Astrocyte (in vitro differentiated cells and primary cell): ENCODE results near the gene AFF3. TPM values are rescaled to one million over a fixed set of nuclear protein-coding genes. Genes with fewer than 3 reads are reported as not detected.

Experiments used
- DNase-seq: peaks from one replicate; pipeline ENCODE4 v3.0.0-alpha.2; 2010; ENCODE audit warnings: low read depth
- FAIRE-seq: peaks from 2 replicates; lab custom pipeline; 2011; peaks lifted over from hg19 to GRCh38; lab: Jason Lieb, UNC
- H2AFZ ChIP-seq: 2 replicates; pipeline ENCODE4 v1.6.0; 2012; ENCODE audit warnings: low read depth, low read length, inconsistent platforms
- H3K27ac ChIP-seq: 2 replicates; pipeline ENCODE4 v1.5.1; 2011; ENCODE audit warnings: low read depth, low read length, inconsistent platforms
- H3K27me3 ChIP-seq: 2 replicates; pipeline ENCODE4 v1.6.0; 2011; ENCODE audit warnings: low read length, inconsistent platforms; ENCODE audit not compliant: insufficient read depth
- H3K36me3 ChIP-seq: 2 replicates; pipeline ENCODE4 v1.5.1; 2011; ENCODE audit warnings: low read length, inconsistent platforms; ENCODE audit not compliant: insufficient read depth
- H3K4me1 ChIP-seq: 2 replicates; pipeline ENCODE4 v1.5.1; 2011; ENCODE audit warnings: low read length, inconsistent platforms; ENCODE audit not compliant: insufficient read depth
- H3K4me2 ChIP-seq: 2 replicates; pipeline ENCODE4 v1.6.0; 2012; ENCODE audit warnings: low read length, inconsistent platforms
- H3K4me3 ChIP-seq: 2 replicates; pipeline ENCODE4 v1.5.1; 2011; ENCODE audit warnings: low read depth, mild to moderate bottlenecking, low read length, inconsistent platforms; ENCODE audit not compliant: insufficient read depth
- H3K79me2 ChIP-seq: 2 replicates; pipeline ENCODE4 v1.6.0; 2012; ENCODE audit warnings: mild to moderate bottlenecking, low read length, inconsistent platforms; ENCODE audit not compliant: insufficient read depth
- H3K9ac ChIP-seq: 2 replicates; pipeline ENCODE4 v1.6.0; 2012; ENCODE audit warnings: mild to moderate bottlenecking, low read length, inconsistent platforms
- H3K9me3 ChIP-seq: 2 replicates; pipeline ENCODE4 v1.5.1; 2012; ENCODE audit warnings: low read depth, mild to moderate bottlenecking, low read length, inconsistent platforms; ENCODE audit not compliant: insufficient read depth
- H4K20me1 ChIP-seq: 2 replicates; pipeline ENCODE4 v1.6.0; 2012; ENCODE audit warnings: low read length, inconsistent platforms; ENCODE audit not compliant: insufficient read depth
- H3K27ac Mint-ChIP-seq: one replicate; pipeline ENCODE4 v1.8.0; 2021; ENCODE audit warnings: mild to moderate bottlenecking, mixed read lengths; ENCODE audit not compliant: unreplicated experiment
- H3K27me3 Mint-ChIP-seq: one replicate; pipeline ENCODE4 v1.8.0; 2021; ENCODE audit warnings: low read depth, mixed read lengths; ENCODE audit not compliant: unreplicated experiment
- H3K36me3 Mint-ChIP-seq: one replicate; pipeline ENCODE4 v1.8.0; 2021; ENCODE audit warnings: low read depth, mixed read lengths; ENCODE audit not compliant: unreplicated experiment
- H3K4me1 Mint-ChIP-seq: one replicate; pipeline ENCODE4 v1.8.0; 2021; ENCODE audit warnings: low read depth, mixed read lengths; ENCODE audit not compliant: unreplicated experiment
- H3K4me3 Mint-ChIP-seq: one replicate; pipeline ENCODE4 v1.8.0; 2021; ENCODE audit warnings: mild to moderate bottlenecking, moderate library complexity, mixed read lengths; ENCODE audit not compliant: unreplicated experiment
- H3K9me3 Mint-ChIP-seq: one replicate; pipeline ENCODE4 v1.8.0; 2021; ENCODE audit warnings: mild to moderate bottlenecking, mixed read lengths; ENCODE audit not compliant: unreplicated experiment
- EZH2 ChIP-seq: IDR thresholded peaks from 2 replicates; pipeline ENCODE4 v1.6.1; 2012; ENCODE audit warnings: mild to moderate bottlenecking, low read length, inconsistent platforms; ENCODE audit not compliant: insufficient read depth
- total RNA-seq: library from RNA; stranded (reverse); gene quantifications from 2 replicates; pipeline ENCODE4 v1.2.1, GENCODE V29; 2021
- TF ChIP-seq, protein P1 (sequence below): IDR thresholded peaks from 2 replicates; pipeline ENCODE4 v1.5.1; 2011; ENCODE audit warnings: low read depth, mild to moderate bottlenecking, inconsistent platforms, low read length, moderate library complexity; ENCODE audit not compliant: insufficient read depth

AFF3 gene
- total RNA-seq, 1 donor from 2014 or later = 14.7 TPM

DNA sequence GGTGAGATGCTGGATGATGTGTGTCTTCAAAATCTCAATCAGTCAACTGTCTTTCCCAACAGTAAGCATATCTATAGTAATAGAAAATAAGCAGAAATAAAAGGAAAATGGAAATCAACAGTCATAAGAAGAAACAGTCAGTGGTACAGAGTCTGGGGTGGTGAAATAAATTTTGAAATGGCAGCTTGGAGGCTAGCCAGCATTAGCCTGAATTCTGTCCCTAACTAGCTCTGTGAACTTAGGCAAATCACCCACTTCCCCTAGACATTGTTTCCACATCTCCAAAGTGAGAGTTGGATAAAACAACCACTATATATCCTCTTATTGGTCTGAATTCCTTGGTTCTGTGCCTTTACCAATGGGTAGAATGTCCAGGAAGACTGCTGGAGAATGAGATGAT lies 462.9 kb downstream of the AFF3 start:
- no peak overlapping the region for H3K27ac Mint-ChIP-seq
- no peak for DNase-seq

GRCh38 chr2:99678625-99679024 lies 463.8 kb downstream of the AFF3 start:
- Histone ChIP-seq H3K4me3 (no peak overlapping the region), H2AFZ (no peak overlapping the region), H3K27me3 (no peaks in the 10 kb centered on the region), H4K20me1 (no peaks in the 10 kb centered on the region), H3K36me3 (no peaks in the 10 kb centered on the region), H3K9ac (no peak overlapping the region), H3K4me2 (no peak overlapping the region), H3K79me2 (no peaks in the 10 kb centered on the region), H3K9me3 (no peaks in the 10 kb centered on the region), H3K27ac (no peak overlapping the region), H3K4me1 (peaks cover 20% of the 10 kb centered on the region)
- no peak for FAIRE-seq
- H3K27me3 Mint-ChIP-seq = peaks cover 3% of the 10 kb centered on the region
- H3K4me3 Mint-ChIP-seq = no peak overlapping the region
- TF ChIP-seq, protein P1, sequence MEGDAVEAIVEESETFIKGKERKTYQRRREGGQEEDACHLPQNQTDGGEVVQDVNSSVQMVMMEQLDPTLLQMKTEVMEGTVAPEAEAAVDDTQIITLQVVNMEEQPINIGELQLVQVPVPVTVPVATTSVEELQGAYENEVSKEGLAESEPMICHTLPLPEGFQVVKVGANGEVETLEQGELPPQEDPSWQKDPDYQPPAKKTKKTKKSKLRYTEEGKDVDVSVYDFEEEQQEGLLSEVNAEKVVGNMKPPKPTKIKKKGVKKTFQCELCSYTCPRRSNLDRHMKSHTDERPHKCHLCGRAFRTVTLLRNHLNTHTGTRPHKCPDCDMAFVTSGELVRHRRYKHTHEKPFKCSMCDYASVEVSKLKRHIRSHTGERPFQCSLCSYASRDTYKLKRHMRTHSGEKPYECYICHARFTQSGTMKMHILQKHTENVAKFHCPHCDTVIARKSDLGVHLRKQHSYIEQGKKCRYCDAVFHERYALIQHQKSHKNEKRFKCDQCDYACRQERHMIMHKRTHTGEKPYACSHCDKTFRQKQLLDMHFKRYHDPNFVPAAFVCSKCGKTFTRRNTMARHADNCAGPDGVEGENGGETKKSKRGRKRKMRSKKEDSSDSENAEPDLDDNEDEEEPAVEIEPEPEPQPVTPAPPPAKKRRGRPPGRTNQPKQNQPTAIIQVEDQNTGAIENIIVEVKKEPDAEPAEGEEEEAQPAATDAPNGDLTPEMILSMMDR = no peak
- TF ChIP-seq EZH2 = no peak
- no peaks in the 10 kb centered on the region for H3K9me3 Mint-ChIP-seq
- peaks cover 5% of the 10 kb centered on the region for H3K36me3 Mint-ChIP-seq
- no peak for DNase-seq
- H3K4me1 Mint-ChIP-seq = peaks cover 15% of the 10 kb centered on the region
- no peak overlapping the region for H3K27ac Mint-ChIP-seq

More for the DNA sequence above, 462.9 kb downstream of the AFF3 start:
- Mint-ChIP-seq H3K9me3 (no peaks in the 10 kb centered on the region), H3K27me3 (peaks cover 5% of the 10 kb centered on the region), H3K4me3 (no peak overlapping the region), H3K4me1 (peaks cover 15% of the 10 kb centered on the region), H3K36me3 (peaks cover 5% of the 10 kb centered on the region)
- Histone ChIP-seq H3K9me3 (no peaks in the 10 kb centered on the region), H3K4me2 (no peak overlapping the region), H3K27me3 (no peaks in the 10 kb centered on the region), H3K9ac (no peak overlapping the region), H3K4me1 (peaks cover 20% of the 10 kb centered on the region), H3K27ac (no peak overlapping the region), H3K36me3 (no peaks in the 10 kb centered on the region), H3K79me2 (no peaks in the 10 kb centered on the region), H2AFZ (no peak overlapping the region), H3K4me3 (no peak overlapping the region), H4K20me1 (no peaks in the 10 kb centered on the region)
- TF ChIP-seq, protein P1 = no peak
- no peak for TF ChIP-seq EZH2
- no peak for FAIRE-seq

DNA sequence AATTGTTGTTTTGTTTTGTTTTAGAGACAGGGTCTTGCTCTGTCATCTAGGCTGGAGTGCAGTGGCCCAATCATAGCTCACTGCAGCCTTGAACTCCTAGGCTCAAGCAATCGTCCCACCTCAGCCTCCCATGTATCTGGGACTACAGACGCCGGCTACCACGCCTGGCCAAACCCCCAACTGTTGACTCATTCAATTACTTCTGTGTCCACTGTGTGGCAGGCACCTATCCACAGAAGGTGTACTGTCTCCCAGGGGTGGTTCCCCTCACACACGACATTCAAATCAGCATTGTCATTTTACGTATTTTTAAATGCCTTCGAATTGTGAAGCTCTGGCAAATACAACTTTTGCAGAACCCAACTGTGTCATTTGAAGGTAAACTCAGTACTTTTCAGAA lies 464.6 kb downstream of the AFF3 start:
- Mint-ChIP-seq H3K27ac (no peak overlapping the region), H3K9me3 (no peaks in the 10 kb centered on the region), H3K36me3 (peaks cover 5% of the 10 kb centered on the region), H3K4me3 (no peak overlapping the region), H3K27me3 (peaks cover 3% of the 10 kb centered on the region), H3K4me1 (peaks cover 12% of the 10 kb centered on the region)
- no peak for TF ChIP-seq EZH2
- TF ChIP-seq, protein P1 = no peak
- H3K4me3 ChIP-seq = no peak overlapping the region
- no peak for FAIRE-seq
- peaks cover 19% of the 10 kb centered on the region for H3K4me1 ChIP-seq
- no peak overlapping the region for H3K27ac ChIP-seq
- H3K27me3 ChIP-seq = no peaks in the 10 kb centered on the region
- H3K36me3 ChIP-seq = no peaks in the 10 kb centered on the region
- H3K9ac ChIP-seq = no peak overlapping the region
- H3K9me3 ChIP-seq = no peaks in the 10 kb centered on the region
- DNase-seq = no peak
- no peak overlapping the region for H2AFZ ChIP-seq
- no peaks in the 10 kb centered on the region for H4K20me1 ChIP-seq
- no peaks in the 10 kb centered on the region for H3K79me2 ChIP-seq
- H3K4me2 ChIP-seq = no peak overlapping the region
